BE2C (cell line): ENCODE results near the gene TMCO1.
"Not testable (repeated sequence)": the region's sequence is repeated elsewhere in the genome, so short reads cannot be mapped to it uniquely, and the experiment has no call there.

Experiments used
- DNase-seq: peaks from one replicate; pipeline ENCODE4 v3.0.0-alpha.2; 2020
- H3K27me3 ChIP-seq: fragments of 250-450 bp; sonication (Bioruptor Pico); 2 replicates; pipeline ENCODE4 v1.5.1; 2020; ENCODE audit warnings: mild to moderate bottlenecking
- H3K36me3 ChIP-seq: fragments of 250-450 bp; sonication (Bioruptor Pico); 2 replicates; pipeline ENCODE4 v1.5.1; 2020; ENCODE audit warnings: mild to moderate bottlenecking
- H3K4me1 ChIP-seq: fragments of 250-450 bp; sonication (Bioruptor Pico); 2 replicates; pipeline ENCODE4 v1.5.1; 2020
- H3K4me3 ChIP-seq: 2 replicates; pipeline ENCODE4 v1.5.1; 2011; ENCODE audit warnings: low read depth, low read length
- H3K9me3 ChIP-seq: fragments of 250-450 bp; sonication (Bioruptor Pico); 2 replicates; pipeline ENCODE4 v1.5.1; 2020
- TF ChIP-seq, protein P1 (sequence below): IDR thresholded peaks from 2 replicates; pipeline ENCODE4 v1.5.1; 2012; ENCODE audit warnings: mild to moderate bottlenecking, low read depth, low read length

The TMCO1 gene

DNA sequence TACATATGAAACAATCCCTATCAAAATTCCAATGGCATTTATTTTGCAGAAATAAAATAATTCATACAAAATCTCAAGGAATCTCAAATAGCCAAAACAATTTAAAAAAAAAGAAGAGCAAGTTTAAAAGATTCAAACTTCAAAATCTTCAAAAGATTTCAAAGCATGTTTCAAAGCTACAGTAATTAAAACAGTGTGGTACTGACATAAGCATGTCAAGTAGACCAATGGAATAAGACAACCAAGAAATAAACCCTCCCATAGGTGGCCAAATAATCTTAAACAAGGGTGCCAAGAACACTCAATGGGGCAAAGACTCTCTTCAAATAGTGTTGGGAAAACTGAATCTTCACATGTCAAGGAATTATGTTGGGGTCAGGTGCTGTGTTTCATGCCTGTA, 30.7 kb upstream of the TMCO1 start:
- Histone ChIP-seq H3K27me3 (0 out of 2 replicates have a peak, but pooled peaks cover 2% of the 10 kb centered on the region), H3K9me3 (no peaks in the 10 kb centered on the region), H3K36me3 (no peaks in the 10 kb centered on the region), H3K4me3 (no peak overlapping the region), H3K4me1 (no peaks in the 10 kb centered on the region)
- DNase-seq = no peak
- TF ChIP-seq, protein P1, sequence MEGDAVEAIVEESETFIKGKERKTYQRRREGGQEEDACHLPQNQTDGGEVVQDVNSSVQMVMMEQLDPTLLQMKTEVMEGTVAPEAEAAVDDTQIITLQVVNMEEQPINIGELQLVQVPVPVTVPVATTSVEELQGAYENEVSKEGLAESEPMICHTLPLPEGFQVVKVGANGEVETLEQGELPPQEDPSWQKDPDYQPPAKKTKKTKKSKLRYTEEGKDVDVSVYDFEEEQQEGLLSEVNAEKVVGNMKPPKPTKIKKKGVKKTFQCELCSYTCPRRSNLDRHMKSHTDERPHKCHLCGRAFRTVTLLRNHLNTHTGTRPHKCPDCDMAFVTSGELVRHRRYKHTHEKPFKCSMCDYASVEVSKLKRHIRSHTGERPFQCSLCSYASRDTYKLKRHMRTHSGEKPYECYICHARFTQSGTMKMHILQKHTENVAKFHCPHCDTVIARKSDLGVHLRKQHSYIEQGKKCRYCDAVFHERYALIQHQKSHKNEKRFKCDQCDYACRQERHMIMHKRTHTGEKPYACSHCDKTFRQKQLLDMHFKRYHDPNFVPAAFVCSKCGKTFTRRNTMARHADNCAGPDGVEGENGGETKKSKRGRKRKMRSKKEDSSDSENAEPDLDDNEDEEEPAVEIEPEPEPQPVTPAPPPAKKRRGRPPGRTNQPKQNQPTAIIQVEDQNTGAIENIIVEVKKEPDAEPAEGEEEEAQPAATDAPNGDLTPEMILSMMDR = no peak

DNA sequence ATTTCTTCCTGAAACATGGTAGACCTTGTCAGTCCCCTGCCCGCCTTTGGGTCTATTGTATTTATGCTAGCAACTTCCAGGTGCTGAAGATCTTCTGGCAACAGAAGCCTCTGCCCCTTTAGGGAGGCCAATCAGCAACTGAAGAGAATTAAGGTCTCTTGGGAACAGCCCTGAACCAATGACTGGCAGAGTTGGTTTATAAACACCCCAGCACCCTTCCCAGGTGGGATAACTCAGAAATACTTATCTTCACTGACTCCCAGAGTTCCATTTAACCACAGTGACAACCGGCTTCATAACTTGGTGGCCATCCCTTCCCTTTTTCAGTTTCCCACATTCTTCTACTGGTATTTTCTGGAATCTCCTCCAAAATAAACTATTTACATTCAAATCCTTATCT, 27.2 kb upstream of the TMCO1 start:
- DNase-seq = no peak
- no peaks in the 10 kb centered on the region for H3K36me3 ChIP-seq
- 0 out of 2 replicates have a peak, but pooled peaks cover 9% of the 10 kb centered on the region for H3K27me3 ChIP-seq
- TF ChIP-seq, protein P1 = no peak
- no peak overlapping the region for H3K4me3 ChIP-seq
- no peaks in the 10 kb centered on the region for H3K4me1 ChIP-seq
- H3K9me3 ChIP-seq = no peaks in the 10 kb centered on the region

DNA sequence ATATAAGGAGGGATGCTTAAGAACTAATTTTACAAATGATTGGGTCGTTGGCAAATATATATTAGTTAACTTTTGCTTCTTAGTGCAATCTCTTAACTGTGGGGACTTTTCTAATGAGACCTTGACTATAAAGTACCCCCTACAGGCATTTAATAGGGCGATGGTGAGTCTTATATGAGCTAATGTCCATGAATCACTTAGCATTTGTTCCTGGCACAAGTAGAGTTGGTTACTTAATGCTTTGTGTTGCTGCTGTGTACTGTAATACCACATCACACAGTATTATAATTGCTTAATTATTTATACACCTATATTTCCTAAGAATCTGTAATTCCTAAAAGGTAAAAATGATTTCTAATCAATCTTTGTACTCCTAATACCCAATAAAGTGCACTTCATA, 25.3 kb upstream of the TMCO1 start:
- H3K27me3 ChIP-seq = 0 out of 2 replicates have a peak, but pooled peaks cover 9% of the 10 kb centered on the region
- TF ChIP-seq, protein P1 = no peak
- H3K36me3 ChIP-seq = no peaks in the 10 kb centered on the region
- no peak for DNase-seq
- no peaks in the 10 kb centered on the region for H3K4me1 ChIP-seq
- no peak overlapping the region for H3K4me3 ChIP-seq
- no peaks in the 10 kb centered on the region for H3K9me3 ChIP-seq

DNA sequence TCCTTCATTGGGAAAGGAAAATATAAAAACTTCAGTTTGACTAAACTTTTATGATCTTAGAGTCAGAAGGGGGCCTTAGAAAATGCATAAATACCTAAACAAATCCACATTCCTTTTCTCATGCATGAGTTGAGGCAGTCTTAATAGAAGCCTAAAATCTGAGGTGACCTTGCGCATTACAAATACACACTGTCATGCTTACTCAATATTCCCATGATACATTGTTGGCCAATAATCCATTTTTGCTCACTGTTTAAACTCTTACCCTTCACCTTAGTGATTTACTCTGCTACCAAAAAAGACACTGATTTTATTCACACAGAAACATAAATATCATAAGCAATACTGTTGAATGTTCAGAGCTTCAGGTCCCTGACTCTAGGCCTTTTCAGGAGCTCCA, 19.1 kb upstream of the TMCO1 start:
- Histone ChIP-seq H3K27me3 (0 out of 2 replicates have a peak, but pooled peaks cover 6% of the 10 kb centered on the region), H3K9me3 (no peaks in the 10 kb centered on the region), H3K4me1 (no peaks in the 10 kb centered on the region), H3K36me3 (no peaks in the 10 kb centered on the region), H3K4me3 (no peak overlapping the region)
- no peak for DNase-seq
- TF ChIP-seq, protein P1 = no peak

DNA sequence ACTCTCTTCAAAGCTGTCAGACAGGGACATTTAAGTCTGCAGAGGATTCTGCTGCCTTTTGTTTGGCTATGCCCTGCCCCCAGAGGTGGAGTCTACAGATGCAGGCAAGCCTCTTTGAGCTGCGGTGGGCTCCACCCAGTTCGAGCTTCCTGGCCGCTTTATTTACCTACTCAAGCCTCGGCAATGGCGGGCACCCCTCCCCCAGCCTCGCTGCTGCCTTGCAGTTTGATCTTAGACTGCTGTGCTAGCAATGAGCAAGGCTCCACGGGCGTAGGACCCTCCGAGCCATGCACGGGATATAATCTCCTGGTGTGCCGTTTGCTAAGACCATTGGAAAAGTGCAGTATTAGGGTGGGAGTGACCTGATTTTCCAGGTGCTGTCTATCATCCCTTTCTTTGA, 14.9 kb upstream of the TMCO1 start:
- not testable (repeated sequence) for H3K9me3 ChIP-seq, H3K36me3 ChIP-seq, DNase-seq, H3K4me1 ChIP-seq, H3K4me3 ChIP-seq, H3K27me3 ChIP-seq

DNA sequence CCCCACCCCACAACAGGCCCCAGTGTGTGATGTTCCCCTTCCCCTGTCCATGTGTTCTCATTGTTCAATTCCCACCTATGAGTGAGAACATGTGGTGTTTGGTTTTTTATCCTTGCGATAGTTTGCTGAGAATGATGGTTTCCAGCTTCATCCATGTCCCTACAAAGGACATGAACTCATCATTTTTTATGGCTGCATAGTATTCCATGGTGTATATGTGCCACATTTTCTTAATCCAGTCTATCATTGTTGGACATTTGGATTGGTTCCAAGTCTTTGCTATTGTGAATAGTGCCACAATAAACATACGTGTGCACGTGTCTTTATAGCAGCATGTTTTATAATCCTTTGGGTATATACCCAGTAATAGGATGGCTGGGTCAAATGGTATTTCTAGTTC, 9.5 kb upstream of the TMCO1 start:
- not testable (repeated sequence) for H3K9me3 ChIP-seq, H3K36me3 ChIP-seq, H3K4me1 ChIP-seq, DNase-seq, H3K4me3 ChIP-seq, H3K27me3 ChIP-seq

DNA sequence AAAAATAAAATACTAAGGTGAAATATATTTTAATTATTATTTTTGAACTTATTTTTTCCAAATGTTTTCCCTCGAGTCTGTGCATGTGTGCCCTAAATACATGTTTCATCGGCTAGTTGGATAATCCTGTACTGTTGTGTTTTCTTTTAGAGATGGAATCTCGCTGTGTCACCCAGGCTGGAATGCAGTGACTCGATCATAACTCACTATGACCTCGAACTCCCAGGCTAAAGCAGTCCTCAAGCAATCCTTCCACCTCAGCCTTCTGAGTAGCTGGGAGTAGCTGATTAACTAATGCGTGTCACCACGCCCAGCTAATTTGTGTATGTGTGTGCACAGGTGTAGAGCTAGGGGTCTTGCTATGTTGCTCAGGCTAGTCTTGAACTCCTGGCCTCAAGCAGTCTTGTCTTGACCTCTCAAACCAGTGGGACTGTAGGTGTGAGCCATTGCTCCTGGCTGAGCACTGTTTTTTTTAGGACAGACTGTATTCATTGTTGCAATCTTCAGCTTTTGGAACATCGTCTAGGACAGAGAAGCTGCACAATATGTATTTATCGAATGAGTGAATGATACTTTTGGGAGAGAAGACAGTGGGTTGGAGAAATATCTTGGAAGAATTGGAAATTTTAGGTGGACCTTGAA, 4.8 kb upstream of the TMCO1 start:
- no peak for DNase-seq
- Histone ChIP-seq H3K36me3 (no peaks in the 10 kb centered on the region; the same call in 1 of the 2 replicates), H3K27me3 (no peaks in the 10 kb centered on the region), H3K4me3 (no peak overlapping the region), H3K9me3 (no peaks in the 10 kb centered on the region; the same call in 1 of the 2 replicates), H3K4me1 (no peaks in the 10 kb centered on the region)
- TF ChIP-seq, protein P1 = no peak
